Left ventricle myocardium inferior (tissue), 1 donor: ENCODE results near the gene PRDM16. TPM values are rescaled to one million over a fixed set of nuclear protein-coding genes. Genes with fewer than 3 reads are reported as not detected.

Source experiments
- DNase-seq: peaks from one replicate; pipeline ENCODE4 v3.0.0-alpha.2; 2020
- H3K27ac ChIP-seq: fragments of 200-600 bp; replicated peaks from 2 replicates; pipeline ENCODE4 v1.8.0; 2021
- H3K27me3 ChIP-seq: fragments of 200-600 bp; 2 replicates; pipeline ENCODE4 v1.8.0; 2021; ENCODE audit warnings: low read depth
- H3K36me3 ChIP-seq: fragments of 200-600 bp; 2 replicates; pipeline ENCODE4 v1.8.0; 2021
- H3K4me1 ChIP-seq: fragments of 200-600 bp; 2 replicates; pipeline ENCODE4 v1.8.0; 2021
- H3K4me3 ChIP-seq: fragments of 200-600 bp; 2 replicates; pipeline ENCODE4 v1.8.0; 2021; ENCODE audit warnings: mild to moderate bottlenecking, moderate library complexity
- H3K9me3 ChIP-seq: fragments of 200-600 bp; replicated peaks from 2 replicates; pipeline ENCODE4 v1.8.0; 2021
- CTCF ChIP-seq: fragments of 200-600 bp; IDR thresholded peaks from 2 replicates; pipeline ENCODE4 v1.8.0; 2021; ENCODE audit warnings: antibody characterized with exemption, mild to moderate bottlenecking, borderline replicate concordance
- intact Hi-C: fragments of 100-400 bp; cut with micrococcal nuclease; formaldehyde crosslinking; loops from one replicate; pipeline ENCODE4 v1.11.0; 2022
- total RNA-seq: library from RNA; stranded (reverse); fragmentation: NEBNext Ultra II Directional; extraction: Animal tissue kit (Norgen Biotek cat#: 25700); gene quantifications from one replicate; pipeline ENCODE4 v1.2.1, GENCODE V29; 2021
- donor health status: DM: no; HTN: yes; CAD: no; lungs with severe emphysema.

Gene PRDM16
- total RNA-seq, 1 donor from 2014 or later: 16.6 TPM

- H3K36me3 ChIP-seq: no peaks in the 10 kb centered on the region
- H3K9me3 ChIP-seq: peaks cover 6% of the 10 kb centered on the region
- no peak overlapping the region for H3K27ac ChIP-seq
- peaks cover 9% of the 10 kb centered on the region for H3K4me1 ChIP-seq
- TF ChIP-seq CTCF: no peak
- intact Hi-C loops: no loop called here
- DNase-seq: no peak
- H3K27me3 ChIP-seq: peaks cover 39% of the 10 kb centered on the region
- H3K4me3 ChIP-seq: no peak overlapping the region
Measured at GRCh38 chr1:3235496-3235895, 166.5 kb downstream of the PRDM16 start.

- no peak for TF ChIP-seq CTCF
- H3K4me1 ChIP-seq: peaks cover 9% of the 10 kb centered on the region
- H3K36me3 ChIP-seq: no peaks in the 10 kb centered on the region
- no peak for DNase-seq
- H3K4me3 ChIP-seq: no peak overlapping the region
- H3K27ac ChIP-seq: no peak overlapping the region
- H3K9me3 ChIP-seq: peaks cover 6% of the 10 kb centered on the region
- peaks cover 47% of the 10 kb centered on the region for H3K27me3 ChIP-seq
- intact Hi-C loops: no loop called here
Measured at GRCh38 chr1:3236361-3236760, 167.4 kb downstream of the PRDM16 start.

- H3K4me3 ChIP-seq: no peak overlapping the region
- H3K36me3 ChIP-seq: no peaks in the 10 kb centered on the region
- DNase-seq: no peak
- H3K27ac ChIP-seq: no peak overlapping the region
- no peak for TF ChIP-seq CTCF
- peaks cover 6% of the 10 kb centered on the region for H3K9me3 ChIP-seq
- peaks cover 9% of the 10 kb centered on the region for H3K4me1 ChIP-seq
- H3K27me3 ChIP-seq: peaks cover 49% of the 10 kb centered on the region
- intact Hi-C loops: no loop called here
Measured at GRCh38 chr1:3236955-3237354, 168.0 kb downstream of the PRDM16 start.

DNA sequence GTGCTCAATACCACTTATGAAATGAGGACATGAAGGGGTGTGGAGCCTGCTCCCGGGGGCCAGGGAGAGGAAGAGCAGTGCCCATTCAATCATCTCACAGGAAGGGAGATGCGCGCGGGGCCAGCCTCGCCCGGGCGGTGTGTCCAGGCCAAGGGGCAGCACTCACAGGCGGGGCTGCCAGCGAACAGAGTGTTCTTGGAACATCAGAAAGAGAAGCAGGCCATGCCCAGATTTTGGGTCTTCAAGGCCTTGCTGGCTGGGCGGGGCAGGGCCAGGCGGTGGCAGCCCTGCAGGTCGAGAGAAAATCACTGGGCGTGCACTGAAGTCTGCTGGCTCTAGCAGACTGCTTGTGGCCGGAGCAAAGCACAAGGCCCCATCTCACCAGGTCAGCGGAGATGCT, 168.6 kb downstream of the PRDM16 start:
- Histone ChIP-seq H3K27me3 (peaks cover 46% of the 10 kb centered on the region), H3K27ac (no peak overlapping the region), H3K4me1 (peaks cover 9% of the 10 kb centered on the region), H3K36me3 (no peaks in the 10 kb centered on the region), H3K9me3 (peaks cover 6% of the 10 kb centered on the region), H3K4me3 (no peak overlapping the region)
- no peak for TF ChIP-seq CTCF
- intact Hi-C loops: no loop called here
- DNase-seq: no peak

DNA sequence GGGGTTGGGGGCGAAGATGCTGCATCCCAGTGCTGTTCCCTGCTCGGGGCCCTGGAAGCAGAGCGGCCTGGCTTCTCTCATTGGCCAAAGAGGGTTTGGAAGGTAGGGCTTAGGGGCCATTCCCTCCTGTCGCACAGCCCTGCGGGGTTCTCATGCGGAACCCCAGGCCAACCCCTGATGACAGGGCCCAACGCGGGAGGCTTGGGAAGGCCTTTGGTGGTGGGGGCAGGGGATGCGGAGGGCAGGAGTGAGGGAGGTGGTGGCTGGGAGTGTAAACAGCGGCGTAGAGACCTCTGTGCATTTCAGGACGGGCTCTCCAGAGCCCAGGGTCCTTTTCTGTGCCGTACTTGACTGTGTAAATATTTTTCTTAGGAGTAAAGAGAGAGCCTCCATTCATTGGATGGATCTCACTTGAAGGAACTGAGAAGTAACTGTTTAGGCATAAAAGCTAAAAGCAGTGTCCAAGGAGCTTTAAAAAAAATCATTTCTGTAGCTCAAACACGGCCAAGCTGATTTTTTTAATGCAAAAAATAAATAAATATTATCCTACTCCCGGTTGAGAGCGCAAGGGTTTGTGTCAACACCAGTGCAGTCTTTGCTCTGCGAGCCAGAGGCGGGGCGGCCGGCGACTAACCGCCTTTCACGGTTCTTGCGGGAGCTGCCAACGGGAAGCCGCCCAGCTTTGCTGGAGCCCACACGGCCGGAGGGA, 169.1 kb downstream of the PRDM16 start:
- intact Hi-C loops: no loop called here
- peaks cover 46% of the 10 kb centered on the region for H3K27me3 ChIP-seq
- no peak overlapping the region for H3K27ac ChIP-seq
- no peak for DNase-seq
- TF ChIP-seq CTCF: no peak
- H3K9me3 ChIP-seq: peaks cover 6% of the 10 kb centered on the region
- H3K4me1 ChIP-seq: peaks cover 9% of the 10 kb centered on the region
- no peak overlapping the region for H3K4me3 ChIP-seq
- H3K36me3 ChIP-seq: no peaks in the 10 kb centered on the region
